ENCODE measurements around the gene GSKIP. TPM values are rescaled to one million over a fixed set of nuclear protein-coding genes. Genes with fewer than 3 reads are reported as not detected.

GSKIP gene
- total and polyA plus RNA-seq, 2 experiments from 2014 or later, result 17.4 to 50.9 TPM

GRCh38 chr14:96376093-96376492, 12.8 kb downstream of the GSKIP start:
- Histone ChIP-seq H3K79me2 (replicated peaks; ENCODE audit: insufficient read depth) (peaks cover 62% of the 10 kb centered on the region), H3K4me2 (no peak overlapping the region), H3K9me2 (ENCODE audit: insufficient read depth) (no peaks in the 10 kb centered on the region), H3K36me3 (ENCODE audit: insufficient read depth) (no peaks in the 10 kb centered on the region), H2AFZ (no peak overlapping the region), H3F3A (replicated peaks; ENCODE audit: low read depth) (no peaks in the 10 kb centered on the region), H3K27me3 (ENCODE audit: insufficient read depth) (no peaks in the 10 kb centered on the region), H3K27ac (ENCODE audit: low read depth) (no peak overlapping the region), H4K20me1 (replicated peaks; ENCODE audit: insufficient read depth) (peaks cover 13% of the 10 kb centered on the region), H3K4me3 (no peak overlapping the region), H3K4me1 (ENCODE audit: insufficient read depth) (peaks cover 21% of the 10 kb centered on the region; the same call in 1 of the 2 replicates)
- Mint-ChIP-seq H3K4me1 (peaks cover 15% of the 10 kb centered on the region), H3K4me3 (no peak overlapping the region), H3K36me3 (ENCODE audit: low read depth) (no peaks in the 10 kb centered on the region), H3K9me3 (no peaks in the 10 kb centered on the region), H3K27ac (0 out of 2 replicates have a peak overlapping the region, but pooled peaks have one; percentile 1), H3K27me3 (ENCODE audit: insufficient read depth, low read depth, poor library complexity) (no peaks in the 10 kb centered on the region)
- TF ChIP-seq JUNB (IDR thresholded peaks at IDR 0.05; ENCODE audit: unreplicated experiment) (no peak), ZNF114 (CRISPR knock-in tag; IDR thresholded peaks at IDR 0.05) (no peak), ETS1 (IDR thresholded peaks at IDR 0.05) (no peak), CTCF (conservative IDR thresholded peaks at IDR 0.05; ENCODE audit: low read depth in 2 of 2) (no peak), POLR2AphosphoS5 (IDR thresholded peaks at IDR 0.05; ENCODE audit: low read depth) (no peak), STAT1 (IDR thresholded peaks at IDR 0.05; ENCODE audit: unreplicated experiment) (no peak), EZH2phosphoT487 (IDR thresholded peaks at IDR 0.05; ENCODE audit: unreplicated experiment) (no peak), CREB1 (CRISPR knock-in tag; IDR thresholded peaks at IDR 0.05; ENCODE audit: low read depth) (no peak), REST (IDR thresholded peaks at IDR 0.05; ENCODE audit: unreplicated experiment) (no peak), EZH2 (IDR thresholded peaks at IDR 0.05; ENCODE audit: low read depth, unreplicated experiment) (no peak), ZNF462 (CRISPR knock-in tag; IDR thresholded peaks at IDR 0.05) (no peak), ZNF331 (CRISPR knock-in tag; IDR thresholded peaks at IDR 0.05; ENCODE audit: low read depth) (no peak), NANOG (IDR thresholded peaks at IDR 0.05; ENCODE audit: borderline replicate concordance) (no peak)
- ATAC-seq, result no peak
- DNase-seq (ENCODE audit: low spot score), result no peak
